ENCODE results near the gene AFF3. TPM values are rescaled to one million over a fixed set of nuclear protein-coding genes. Genes with fewer than 3 reads are reported as not detected.

The AFF3 gene
- total and polyA plus RNA-seq, 2 of the 13 experiments (the other 11 are each of a cell fraction or from before 2014, with no cell fraction given) = not detected

DNA sequence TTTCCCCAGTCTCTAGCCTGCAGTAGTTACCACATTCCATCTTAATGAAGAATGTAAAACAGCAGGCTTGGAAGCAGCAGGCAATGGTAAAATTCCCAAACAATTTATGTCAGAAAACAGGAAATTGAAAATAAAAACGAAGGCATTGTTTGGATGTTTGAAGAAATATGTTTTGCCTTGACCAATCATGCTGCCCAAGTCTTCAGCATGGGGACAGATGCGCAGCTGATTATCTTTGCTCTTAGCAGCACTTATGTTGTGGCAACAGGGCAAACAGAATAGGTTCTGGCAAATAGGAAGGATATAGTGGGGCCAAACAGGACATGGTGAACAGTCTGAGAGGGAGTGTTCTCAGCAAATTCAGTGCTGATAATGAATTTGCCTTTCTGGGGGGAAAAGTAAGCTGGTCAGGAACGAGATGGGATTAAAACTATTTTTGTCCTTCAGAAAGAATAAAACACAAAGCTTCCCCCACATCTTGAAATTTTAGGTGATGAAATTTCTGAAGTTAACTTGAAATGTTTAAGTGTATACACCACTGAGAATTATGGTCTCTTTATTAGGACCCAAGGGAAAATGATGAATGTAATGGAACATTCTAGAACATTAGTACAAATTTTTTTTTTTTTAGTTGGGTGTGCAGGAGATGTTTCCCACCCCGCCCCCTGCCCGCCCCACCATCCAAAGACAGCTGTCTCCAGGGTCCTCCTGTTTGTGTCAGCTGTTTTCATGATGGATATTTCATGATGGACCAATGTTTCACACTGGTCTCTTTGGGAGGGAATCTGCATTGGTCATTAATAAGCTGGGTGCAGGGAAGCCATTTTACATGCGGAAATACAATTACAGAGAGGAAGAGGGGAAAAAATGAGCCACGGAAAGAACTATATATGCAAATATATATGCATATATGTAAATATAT lies 413.0 kb downstream of the AFF3 start:
- no peak overlapping the region for H3K27ac ChIP-seq (ENCODE audit: extremely low read length, insufficient read depth, low read length)
- no peaks in the 10 kb centered on the region for H3K36me3 ChIP-seq (replicated peaks in 1 of 2; ENCODE audit: control insufficient read depth in 1 of 2, insufficient read depth in 2 of 2, low read length in 2 of 2)
- H4K20me1 ChIP-seq (ENCODE audit: insufficient read depth, low read length) = no peaks in the 10 kb centered on the region
- no peak for ATAC-seq
- BruUV-seq (replicated peaks) = no TSS peak
- H3K79me2 ChIP-seq (ENCODE audit: insufficient read depth, low read length) = no peaks in the 10 kb centered on the region
- H3K9ac ChIP-seq (ENCODE audit: insufficient read depth, low read depth, low read length) = no peak overlapping the region
- no peak overlapping the region for H3K4me3 ChIP-seq (replicated peaks in 1 of 3; ENCODE audit: insufficient read depth in 1 of 3, low read depth in 2 of 3, low read length in 3 of 3)
- in situ Hi-C loops (cut with HindIII; ENCODE audit: extremely low pct_ligation_motif_present, low pct_unique_long_range_greater_than_20kb) (loop anchor here (10.0 kb wide), 1 partner anchor 515 kb away; no protein-coding TSS in a partner anchor), intact Hi-C loops (cut with micrococcal nuclease; ENCODE audit: unreplicated experiment) (no loop called here)
- no peak overlapping the region for H3K4me2 ChIP-seq (ENCODE audit: low read depth, low read length)
- FAIRE-seq = no peak
- no peaks in the 10 kb centered on the region for H3K27me3 ChIP-seq (ENCODE audit: control insufficient read depth in 1 of 2, insufficient read depth in 2 of 2, low read length in 2 of 2)
- ChIA-PET POLR2A (no interaction called here), CTCF (ENCODE audit: low intra/inter-chr PET ratio, low total read pairs) (no interaction called here)
- 24% methylated on average over 7 of the region's 7 CpGs for WGBS (ENCODE audit: low lambda C conversion rate)
- H2AFZ ChIP-seq (ENCODE audit: low read length) = no peak overlapping the region
- H3K9me3 ChIP-seq (ENCODE audit: low read length) = no peaks in the 10 kb centered on the region
- no peak for DNase-seq (ENCODE audit: low spot score)
- H3K4me1 ChIP-seq (ENCODE audit: insufficient read depth, low read length) = no peaks in the 10 kb centered on the region
- TF ChIP-seq, protein P1, sequence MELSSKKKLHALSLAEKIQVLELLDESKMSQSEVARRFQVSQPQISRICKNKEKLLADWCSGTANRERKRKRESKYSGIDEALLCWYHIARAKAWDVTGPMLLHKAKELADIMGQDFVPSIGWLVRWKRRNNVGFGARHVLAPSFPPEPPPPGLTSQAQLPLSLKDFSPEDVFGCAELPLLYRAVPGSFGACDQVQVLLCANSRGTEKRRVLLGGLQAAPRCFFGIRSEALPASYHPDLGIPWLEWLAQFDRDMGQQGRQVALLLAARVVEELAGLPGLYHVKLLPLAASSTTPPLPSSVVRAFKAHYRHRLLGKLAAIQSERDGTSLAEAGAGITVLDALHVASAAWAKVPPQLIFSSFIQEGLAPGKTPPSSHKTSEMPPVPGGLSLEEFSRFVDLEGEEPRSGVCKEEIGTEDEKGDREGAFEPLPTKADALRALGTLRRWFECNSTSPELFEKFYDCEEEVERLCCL (CRISPR knock-in tag; IDR thresholded peaks at IDR 0.05; ENCODE audit: borderline replicate concordance) = no peak
- TF ChIP-seq, protein P2, sequence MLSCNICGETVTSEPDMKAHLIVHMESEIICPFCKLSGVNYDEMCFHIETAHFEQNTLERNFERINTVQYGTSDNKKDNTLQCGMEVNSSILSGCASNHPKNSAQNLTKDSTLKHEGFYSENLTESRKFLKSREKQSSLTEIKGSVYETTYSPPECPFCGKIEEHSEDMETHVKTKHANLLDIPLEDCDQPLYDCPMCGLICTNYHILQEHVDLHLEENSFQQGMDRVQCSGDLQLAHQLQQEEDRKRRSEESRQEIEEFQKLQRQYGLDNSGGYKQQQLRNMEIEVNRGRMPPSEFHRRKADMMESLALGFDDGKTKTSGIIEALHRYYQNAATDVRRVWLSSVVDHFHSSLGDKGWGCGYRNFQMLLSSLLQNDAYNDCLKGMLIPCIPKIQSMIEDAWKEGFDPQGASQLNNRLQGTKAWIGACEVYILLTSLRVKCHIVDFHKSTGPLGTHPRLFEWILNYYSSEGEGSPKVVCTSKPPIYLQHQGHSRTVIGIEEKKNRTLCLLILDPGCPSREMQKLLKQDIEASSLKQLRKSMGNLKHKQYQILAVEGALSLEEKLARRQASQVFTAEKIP (CRISPR knock-in tag; IDR thresholded peaks at IDR 0.05; ENCODE audit: borderline replicate concordance) = no peak
- no peak for TF ChIP-seq ZBTB8A (CRISPR knock-in tag; IDR thresholded peaks at IDR 0.05; ENCODE audit: borderline replicate concordance, low read depth)
- TF ChIP-seq NFKBIZ (CRISPR knock-in tag; IDR thresholded peaks at IDR 0.05) = no peak
- no peak for TF ChIP-seq FOXA3 (CRISPR knock-in tag; IDR thresholded peaks at IDR 0.05)
- TF ChIP-seq KDM3A (CRISPR knock-in tag; IDR thresholded peaks at IDR 0.05; ENCODE audit: low read depth) = no peak
- TF ChIP-seq, protein P3, sequence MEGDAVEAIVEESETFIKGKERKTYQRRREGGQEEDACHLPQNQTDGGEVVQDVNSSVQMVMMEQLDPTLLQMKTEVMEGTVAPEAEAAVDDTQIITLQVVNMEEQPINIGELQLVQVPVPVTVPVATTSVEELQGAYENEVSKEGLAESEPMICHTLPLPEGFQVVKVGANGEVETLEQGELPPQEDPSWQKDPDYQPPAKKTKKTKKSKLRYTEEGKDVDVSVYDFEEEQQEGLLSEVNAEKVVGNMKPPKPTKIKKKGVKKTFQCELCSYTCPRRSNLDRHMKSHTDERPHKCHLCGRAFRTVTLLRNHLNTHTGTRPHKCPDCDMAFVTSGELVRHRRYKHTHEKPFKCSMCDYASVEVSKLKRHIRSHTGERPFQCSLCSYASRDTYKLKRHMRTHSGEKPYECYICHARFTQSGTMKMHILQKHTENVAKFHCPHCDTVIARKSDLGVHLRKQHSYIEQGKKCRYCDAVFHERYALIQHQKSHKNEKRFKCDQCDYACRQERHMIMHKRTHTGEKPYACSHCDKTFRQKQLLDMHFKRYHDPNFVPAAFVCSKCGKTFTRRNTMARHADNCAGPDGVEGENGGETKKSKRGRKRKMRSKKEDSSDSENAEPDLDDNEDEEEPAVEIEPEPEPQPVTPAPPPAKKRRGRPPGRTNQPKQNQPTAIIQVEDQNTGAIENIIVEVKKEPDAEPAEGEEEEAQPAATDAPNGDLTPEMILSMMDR (CRISPR knock-in tag; IDR thresholded peaks at IDR 0.05) = no peak
- TF ChIP-seq, protein P4, sequence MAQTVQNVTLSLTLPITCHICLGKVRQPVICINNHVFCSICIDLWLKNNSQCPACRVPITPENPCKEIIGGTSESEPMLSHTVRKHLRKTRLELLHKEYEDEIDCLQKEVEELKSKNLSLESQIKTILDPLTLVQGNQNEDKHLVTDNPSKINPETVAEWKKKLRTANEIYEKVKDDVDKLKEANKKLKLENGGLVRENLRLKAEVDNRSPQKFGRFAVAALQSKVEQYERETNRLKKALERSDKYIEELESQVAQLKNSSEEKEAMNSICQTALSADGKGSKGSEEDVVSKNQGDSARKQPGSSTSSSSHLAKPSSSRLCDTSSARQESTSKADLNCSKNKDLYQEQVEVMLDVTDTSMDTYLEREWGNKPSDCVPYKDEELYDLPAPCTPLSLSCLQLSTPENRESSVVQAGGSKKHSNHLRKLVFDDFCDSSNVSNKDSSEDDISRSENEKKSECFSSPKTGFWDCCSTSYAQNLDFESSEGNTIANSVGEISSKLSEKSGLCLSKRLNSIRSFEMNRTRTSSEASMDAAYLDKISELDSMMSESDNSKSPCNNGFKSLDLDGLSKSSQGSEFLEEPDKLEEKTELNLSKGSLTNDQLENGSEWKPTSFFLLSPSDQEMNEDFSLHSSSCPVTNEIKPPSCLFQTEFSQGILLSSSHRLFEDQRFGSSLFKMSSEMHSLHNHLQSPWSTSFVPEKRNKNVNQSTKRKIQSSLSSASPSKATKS (CRISPR knock-in tag; IDR thresholded peaks at IDR 0.05) = no peak
- no peak for TF ChIP-seq ZNF777 (CRISPR knock-in tag; IDR thresholded peaks at IDR 0.05)
- TF ChIP-seq STAG1 (CRISPR knock-in tag; IDR thresholded peaks at IDR 0.05) = no peak
- TF ChIP-seq TBL1XR1 (IDR thresholded peaks at IDR 0.05; ENCODE audit: borderline replicate concordance, low read length, partially characterized antibody) = no peak
- TF ChIP-seq, protein P5, sequence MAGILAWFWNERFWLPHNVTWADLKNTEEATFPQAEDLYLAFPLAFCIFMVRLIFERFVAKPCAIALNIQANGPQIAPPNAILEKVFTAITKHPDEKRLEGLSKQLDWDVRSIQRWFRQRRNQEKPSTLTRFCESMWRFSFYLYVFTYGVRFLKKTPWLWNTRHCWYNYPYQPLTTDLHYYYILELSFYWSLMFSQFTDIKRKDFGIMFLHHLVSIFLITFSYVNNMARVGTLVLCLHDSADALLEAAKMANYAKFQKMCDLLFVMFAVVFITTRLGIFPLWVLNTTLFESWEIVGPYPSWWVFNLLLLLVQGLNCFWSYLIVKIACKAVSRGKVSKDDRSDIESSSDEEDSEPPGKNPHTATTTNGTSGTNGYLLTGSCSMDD (CRISPR knock-in tag; IDR thresholded peaks at IDR 0.05) = no peak

Measured in HepG2 (cell line).